Testis (tissue), 3 donors: ENCODE data around the gene VSTM2B. TPM values are rescaled to one million over a fixed set of nuclear protein-coding genes. Genes with fewer than 3 reads are reported as not detected.

Source experiments
- DNase-seq: peaks from one replicate; pipeline ENCODE4 v3.0.0-alpha.2; 2019
- H3K27ac ChIP-seq, 2 donors: fragments of 200-600 bp; sonication (generic); one replicate each; pipeline ENCODE4 v1.5.1; 2019
- H3K27me3 ChIP-seq: fragments of 200-600 bp; sonication (generic); one replicate; pipeline ENCODE4 v1.5.1; 2019
- H3K36me3 ChIP-seq: fragments of 200-600 bp; sonication (generic); one replicate; pipeline ENCODE4 v1.5.1; 2017; ENCODE audit warnings: low read depth; ENCODE audit errors: missing control alignments
- H3K4me1 ChIP-seq: fragments of 200-600 bp; sonication (generic); one replicate; pipeline ENCODE4 v1.5.1; 2019
- H3K4me3 ChIP-seq, 2 donors: fragments of 200-600 bp; sonication (generic); one replicate each; pipeline ENCODE4 v1.5.1; 2017 to 2019
- H3K9me3 ChIP-seq: fragments of 200-600 bp; sonication (generic); one replicate; pipeline ENCODE4 v1.5.1; 2017
- POLR2A ChIP-seq: fragments of 450-650 bp; IDR thresholded peaks from one replicate; pipeline ENCODE4 v1.6.1; 2017; ENCODE audit warnings: antibody characterized with exemption, mild to moderate bottlenecking, moderate library complexity
- WGBS, 2 donors: methylation state at CpG; one replicate each; pipeline ENCODE4 v1.1.5; 2018; 5-methylcytosine and 5-hydroxymethylcytosine counted together
- intact Hi-C: fragments of 100-400 bp; cut with DNase I; formaldehyde crosslinking; loops from one replicate; pipeline ENCODE4 v1.15.1; 2023; ENCODE audit warnings: low total_unique reads
- polyA plus RNA-seq: library from polyadenylated mRNA; stranded (reverse); fragments of 350-450 nt; fragmentation: Illumina TruSeq; extraction: RNeasy Lipid Tissue Mini Kit (QIAGEN cat#74804); gene quantifications from one replicate; pipeline ENCODE4 v1.2.3, GENCODE V29; 2014; ENCODE audit warnings: low read depth, low replicate concordance; ENCODE audit not compliant: insufficient read depth
- total RNA-seq, 2 donors: library from RNA; depleted of rRNA; stranded (reverse); fragments of >200 nt; gene quantifications; one replicate each; pipeline ENCODE4 v1.2.3, GENCODE V29; 2016
- TF ChIP-seq, protein P1 (sequence below), 3 experiments: fragments of 450-650 bp in 2 of 3; fragments of 200-600 bp in 1 of 3; sonication (generic) in 1 of 3; IDR thresholded peaks; one replicate each; pipeline ENCODE4 v1.5.1; 2016 to 2019; ENCODE audit warnings: antibody characterized with exemption in 3 of 3, mild to moderate bottlenecking in 2 of 3, moderate library complexity in 1 of 3

Gene VSTM2B
- total and polyA plus RNA-seq, 3 donors from 2014 or later = 0.50 to 0.62 TPM; not detected in 1

DNA sequence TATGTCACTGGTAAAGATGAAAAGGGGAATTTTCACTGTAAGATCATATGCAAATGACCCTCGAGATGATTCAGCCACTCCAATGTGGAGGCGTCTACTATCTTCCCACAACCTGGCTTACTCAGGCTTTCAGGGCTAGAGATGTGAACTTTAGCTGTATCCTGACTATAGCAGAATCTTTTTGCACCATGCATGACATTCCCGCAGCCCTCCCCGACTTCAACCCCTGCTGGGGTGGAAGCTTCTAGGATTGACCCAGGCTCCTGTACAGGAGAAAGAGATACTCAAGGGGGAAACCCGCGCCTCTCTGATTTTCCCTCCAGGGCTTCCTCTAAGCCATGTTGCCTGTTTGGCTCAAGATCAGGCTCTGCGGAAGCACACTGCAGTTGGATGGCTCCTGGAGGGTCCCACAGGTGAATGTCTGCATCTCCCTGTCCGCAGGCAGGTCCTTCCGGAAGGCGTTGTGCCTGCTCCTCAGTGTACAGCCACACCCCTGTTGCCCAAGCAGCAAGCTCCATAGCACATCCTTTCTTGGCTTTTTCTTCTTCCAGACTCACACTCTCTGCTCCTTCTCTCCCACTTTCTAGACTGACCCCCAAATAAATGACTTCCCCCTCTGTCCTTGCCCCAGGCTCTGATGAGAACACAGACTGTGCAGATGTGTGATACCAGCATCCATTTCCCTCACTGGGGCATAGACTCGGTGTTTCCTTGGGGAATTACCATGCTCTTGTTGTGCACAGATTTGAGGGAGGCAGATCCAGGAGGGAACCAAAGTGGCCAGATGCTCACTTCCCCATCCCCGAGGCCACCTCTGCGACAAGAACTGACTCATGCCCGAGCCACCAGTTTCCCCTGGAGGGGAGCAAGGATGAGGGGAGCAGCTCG, 51.2 kb downstream of the VSTM2B start:
- intact Hi-C loops = no loop called here
- Histone ChIP-seq H3K4me3 (no peak overlapping the region), H3K27ac (no peak overlapping the region), H3K27me3 (no peaks in the 10 kb centered on the region), H3K4me1 (no peaks in the 10 kb centered on the region), H3K36me3 (no peaks in the 10 kb centered on the region), H3K9me3 (no peaks in the 10 kb centered on the region)
- TF ChIP-seq, protein P1, sequence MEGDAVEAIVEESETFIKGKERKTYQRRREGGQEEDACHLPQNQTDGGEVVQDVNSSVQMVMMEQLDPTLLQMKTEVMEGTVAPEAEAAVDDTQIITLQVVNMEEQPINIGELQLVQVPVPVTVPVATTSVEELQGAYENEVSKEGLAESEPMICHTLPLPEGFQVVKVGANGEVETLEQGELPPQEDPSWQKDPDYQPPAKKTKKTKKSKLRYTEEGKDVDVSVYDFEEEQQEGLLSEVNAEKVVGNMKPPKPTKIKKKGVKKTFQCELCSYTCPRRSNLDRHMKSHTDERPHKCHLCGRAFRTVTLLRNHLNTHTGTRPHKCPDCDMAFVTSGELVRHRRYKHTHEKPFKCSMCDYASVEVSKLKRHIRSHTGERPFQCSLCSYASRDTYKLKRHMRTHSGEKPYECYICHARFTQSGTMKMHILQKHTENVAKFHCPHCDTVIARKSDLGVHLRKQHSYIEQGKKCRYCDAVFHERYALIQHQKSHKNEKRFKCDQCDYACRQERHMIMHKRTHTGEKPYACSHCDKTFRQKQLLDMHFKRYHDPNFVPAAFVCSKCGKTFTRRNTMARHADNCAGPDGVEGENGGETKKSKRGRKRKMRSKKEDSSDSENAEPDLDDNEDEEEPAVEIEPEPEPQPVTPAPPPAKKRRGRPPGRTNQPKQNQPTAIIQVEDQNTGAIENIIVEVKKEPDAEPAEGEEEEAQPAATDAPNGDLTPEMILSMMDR (IDR thresholded peaks at IDR 0.05) = no peak
- TF ChIP-seq POLR2A = no peak
- no peak for DNase-seq
- WGBS, 2 donors = 73 to 76% methylated on average over 15 of the region's 15 CpGs

DNA sequence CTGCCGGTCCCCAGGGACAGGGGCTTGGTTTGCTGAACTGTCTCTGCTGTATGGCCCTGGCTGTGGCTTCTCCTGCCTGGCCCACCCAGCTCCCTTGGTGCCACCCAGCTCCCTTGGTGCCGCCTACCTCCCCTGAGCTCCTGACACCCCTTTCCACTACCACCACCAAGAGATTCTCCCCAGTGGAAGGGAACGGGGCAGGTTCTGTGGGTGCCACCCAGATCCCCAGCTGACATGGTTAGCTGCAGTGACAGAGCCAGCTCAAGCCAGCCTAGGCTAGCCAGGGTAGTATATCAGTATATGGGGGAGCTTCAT, 51.8 kb downstream of the VSTM2B start:
- Histone ChIP-seq H3K27me3 (no peaks in the 10 kb centered on the region), H3K36me3 (no peaks in the 10 kb centered on the region), H3K4me3 (no peak overlapping the region), H3K9me3 (no peaks in the 10 kb centered on the region), H3K27ac (no peak overlapping the region), H3K4me1 (no peaks in the 10 kb centered on the region)
- no peak for TF ChIP-seq POLR2A
- TF ChIP-seq, protein P1 (IDR thresholded peaks at IDR 0.05) = no peak
- WGBS, 2 donors = 62 to 77% methylated on average over 3 of the region's 3 CpGs
- DNase-seq = no peak
- intact Hi-C loops = no loop called here

DNA sequence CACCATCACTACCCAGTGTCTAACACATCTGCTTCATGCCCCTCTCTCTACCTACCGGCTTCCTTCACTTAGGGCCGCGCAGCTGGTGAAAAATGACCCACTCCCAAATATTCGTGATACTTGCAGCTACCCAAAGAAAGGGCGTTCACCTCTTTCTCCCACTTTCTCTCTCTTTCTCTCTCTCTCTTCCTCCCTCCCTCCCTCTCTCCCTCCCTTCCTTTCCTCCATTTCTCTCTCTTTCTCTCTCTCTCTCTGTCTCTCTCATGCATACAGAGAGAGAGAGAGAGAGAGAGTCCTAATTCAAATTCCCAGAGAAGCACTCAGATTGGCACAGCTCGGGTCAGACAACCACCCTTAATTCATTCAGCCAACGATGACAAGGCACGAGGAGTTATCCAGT, 52.6 kb downstream of the VSTM2B start:
- Histone ChIP-seq H3K4me3 (no peak overlapping the region), H3K27ac (no peak overlapping the region), H3K27me3 (no peaks in the 10 kb centered on the region), H3K4me1 (no peaks in the 10 kb centered on the region), H3K9me3 (no peaks in the 10 kb centered on the region), H3K36me3 (no peaks in the 10 kb centered on the region)
- intact Hi-C loops = no loop called here
- 77 to 80% methylated on average over 8 of the region's 8 CpGs for WGBS, 2 donors
- TF ChIP-seq, protein P1 (IDR thresholded peaks at IDR 0.05) = no peak
- no peak for TF ChIP-seq POLR2A
- no peak for DNase-seq

DNA sequence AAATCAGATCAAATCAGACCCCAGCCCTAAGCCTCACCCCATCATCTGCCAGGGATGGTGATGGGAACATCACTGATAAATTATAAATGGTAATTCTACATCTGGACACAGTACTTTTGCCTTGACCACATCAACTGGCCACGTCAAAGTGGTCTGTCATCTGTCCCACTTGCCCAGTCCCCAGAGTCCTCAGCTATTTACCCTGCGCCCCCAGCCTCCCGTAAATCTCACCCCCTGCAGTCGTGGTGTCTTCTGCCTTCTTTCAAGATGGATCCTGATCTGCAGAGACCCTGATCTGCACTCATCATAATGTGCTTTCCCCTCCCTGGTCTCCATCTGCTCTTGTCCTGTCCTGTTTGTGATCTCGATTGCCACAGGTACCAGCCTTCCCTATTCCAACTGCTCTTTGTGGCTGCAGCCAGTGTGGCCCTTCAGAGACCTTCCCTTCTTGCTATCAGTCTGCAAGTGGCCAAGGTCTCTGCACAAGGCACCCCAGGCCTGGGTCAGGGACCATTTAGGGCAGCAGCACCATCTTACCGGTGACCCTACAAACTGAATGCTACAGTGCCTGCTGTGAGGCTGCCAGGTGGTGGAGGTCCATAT, 53.6 kb downstream of the VSTM2B start:
- Histone ChIP-seq H3K9me3 (no peaks in the 10 kb centered on the region), H3K4me3 (no peak overlapping the region), H3K27ac (no peak overlapping the region), H3K4me1 (no peaks in the 10 kb centered on the region), H3K27me3 (no peaks in the 10 kb centered on the region), H3K36me3 (no peaks in the 10 kb centered on the region)
- intact Hi-C loops = no loop called here
- TF ChIP-seq, protein P1 (IDR thresholded peaks at IDR 0.05) = no peak
- TF ChIP-seq POLR2A = no peak
- 81 to 88% methylated on average over 6 of the region's 6 CpGs for WGBS, 2 donors
- DNase-seq = no peak
